ENCODE measurements around the gene KCNK3.

GRCh38 chr2:26674771-26675170 is 17.8 kb upstream of the KCNK3 start:
- TF ChIP-seq, protein P1, sequence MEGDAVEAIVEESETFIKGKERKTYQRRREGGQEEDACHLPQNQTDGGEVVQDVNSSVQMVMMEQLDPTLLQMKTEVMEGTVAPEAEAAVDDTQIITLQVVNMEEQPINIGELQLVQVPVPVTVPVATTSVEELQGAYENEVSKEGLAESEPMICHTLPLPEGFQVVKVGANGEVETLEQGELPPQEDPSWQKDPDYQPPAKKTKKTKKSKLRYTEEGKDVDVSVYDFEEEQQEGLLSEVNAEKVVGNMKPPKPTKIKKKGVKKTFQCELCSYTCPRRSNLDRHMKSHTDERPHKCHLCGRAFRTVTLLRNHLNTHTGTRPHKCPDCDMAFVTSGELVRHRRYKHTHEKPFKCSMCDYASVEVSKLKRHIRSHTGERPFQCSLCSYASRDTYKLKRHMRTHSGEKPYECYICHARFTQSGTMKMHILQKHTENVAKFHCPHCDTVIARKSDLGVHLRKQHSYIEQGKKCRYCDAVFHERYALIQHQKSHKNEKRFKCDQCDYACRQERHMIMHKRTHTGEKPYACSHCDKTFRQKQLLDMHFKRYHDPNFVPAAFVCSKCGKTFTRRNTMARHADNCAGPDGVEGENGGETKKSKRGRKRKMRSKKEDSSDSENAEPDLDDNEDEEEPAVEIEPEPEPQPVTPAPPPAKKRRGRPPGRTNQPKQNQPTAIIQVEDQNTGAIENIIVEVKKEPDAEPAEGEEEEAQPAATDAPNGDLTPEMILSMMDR (IDR thresholded peaks at IDR 0.05) = no peak
- no peak for TF ChIP-seq POLR2A (IDR thresholded peaks at IDR 0.05)
